Measurements from ENCODE around the gene ZBTB43.
"Not testable (repeated sequence)": the region's sequence is repeated elsewhere in the genome, so short reads cannot be mapped to it uniquely, and the experiment has no call there.

DNA sequence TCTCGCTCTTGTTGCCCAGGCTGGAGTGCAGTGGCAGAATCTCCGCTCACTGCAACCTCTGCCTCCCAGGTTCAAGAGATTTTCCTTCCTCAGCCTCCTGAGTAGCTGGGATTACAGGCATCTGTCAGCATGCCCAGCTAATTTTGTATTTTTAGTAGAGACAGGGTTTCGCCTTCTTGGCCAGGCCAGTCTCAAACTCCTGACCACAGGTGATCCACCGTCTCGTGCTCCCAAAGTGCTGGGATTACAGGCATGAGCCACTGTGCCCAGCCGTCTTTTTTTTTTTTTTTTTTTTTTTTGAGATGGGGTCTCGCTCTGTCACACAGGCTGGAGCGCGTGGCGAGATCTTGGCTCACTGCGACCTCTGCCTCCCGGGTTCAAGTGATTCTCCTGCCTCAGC lies 5.4 kb downstream of the ZBTB43 start:
- TF ChIP-seq, protein P1, sequence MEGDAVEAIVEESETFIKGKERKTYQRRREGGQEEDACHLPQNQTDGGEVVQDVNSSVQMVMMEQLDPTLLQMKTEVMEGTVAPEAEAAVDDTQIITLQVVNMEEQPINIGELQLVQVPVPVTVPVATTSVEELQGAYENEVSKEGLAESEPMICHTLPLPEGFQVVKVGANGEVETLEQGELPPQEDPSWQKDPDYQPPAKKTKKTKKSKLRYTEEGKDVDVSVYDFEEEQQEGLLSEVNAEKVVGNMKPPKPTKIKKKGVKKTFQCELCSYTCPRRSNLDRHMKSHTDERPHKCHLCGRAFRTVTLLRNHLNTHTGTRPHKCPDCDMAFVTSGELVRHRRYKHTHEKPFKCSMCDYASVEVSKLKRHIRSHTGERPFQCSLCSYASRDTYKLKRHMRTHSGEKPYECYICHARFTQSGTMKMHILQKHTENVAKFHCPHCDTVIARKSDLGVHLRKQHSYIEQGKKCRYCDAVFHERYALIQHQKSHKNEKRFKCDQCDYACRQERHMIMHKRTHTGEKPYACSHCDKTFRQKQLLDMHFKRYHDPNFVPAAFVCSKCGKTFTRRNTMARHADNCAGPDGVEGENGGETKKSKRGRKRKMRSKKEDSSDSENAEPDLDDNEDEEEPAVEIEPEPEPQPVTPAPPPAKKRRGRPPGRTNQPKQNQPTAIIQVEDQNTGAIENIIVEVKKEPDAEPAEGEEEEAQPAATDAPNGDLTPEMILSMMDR (conservative IDR thresholded peaks at IDR 0.05; ENCODE audit: low read length), result not testable (repeated sequence)
- TF ChIP-seq EZH2phosphoT487 (IDR thresholded peaks at IDR 0.05; ENCODE audit: borderline replicate concordance, low read depth, low read length), result not testable (repeated sequence)

Measured in OCI-LY7 (cell line).